HCT116 (cell line): ENCODE data around the gene PPP1R13L. TPM values are rescaled to one million over a fixed set of nuclear protein-coding genes. Genes with fewer than 3 reads are reported as not detected.

Experiments
- ATAC-seq: fragments of 200-7000 bp; cut with Tn5 transposase; 2 replicates; pipeline ENCODE4 v1.9.1; 2020; ENCODE audit warnings: mild to moderate bottlenecking, moderate library complexity
- BruUV-seq: library from RNA; stranded (reverse); fragments of 400-500 nt; replicated peaks from 2 replicates; lab custom pipeline; 2021; lab: Mats Ljungman, UMichigan
- CTCF ChIA-PET: fragments of 300-600 bp; sonication (Branson Sonifier 250); formaldehyde crosslinking; loops from one replicate; lab custom pipeline; 2021; ENCODE audit warnings: antibody characterized with exemption; lab: Charles Lee
- POLR2A ChIA-PET: fragments of 300-600, 350-600 bp; sonication (Branson Sonifier 250); formaldehyde crosslinking; loops from one replicate; lab custom pipeline; 2021; ENCODE audit warnings: antibody characterized with exemption; lab: Charles Lee
- RAD21 ChIA-PET, 2 experiments: fragments of 300-600 bp; sonication (Branson Sonifier 250); formaldehyde crosslinking; loops; one replicate each; lab custom pipeline; 2023; ENCODE audit warnings: low total read pairs in 2 of 2; ENCODE audit not compliant: uncharacterized antibody in 2 of 2, unreplicated experiment in 2 of 2, low non-redundant PET in 1 of 2; lab: Charles Lee
- DNase-seq: peaks from one replicate; pipeline ENCODE4 v3.0.0-alpha.2; 2010; ENCODE audit warnings: low read depth, low spot score
- H2AFZ ChIP-seq: fragments of 200-600 bp; shearing (Covaris generic), sonication (generic); 2 replicates; pipeline ENCODE4 v1.6.1; 2017; ENCODE audit warnings: low read depth, mixed run types, mixed read lengths, antibody characterized with exemption, low read length; ENCODE audit not compliant: poor library complexity, severe bottlenecking
- H3K27ac ChIP-seq: 2 replicates; pipeline ENCODE4 v1.5.1; 2012; ENCODE audit warnings: low read depth, low read length
- H3K27me3 ChIP-seq: fragments of 200-600 bp; sonication (generic); 2 replicates; pipeline ENCODE4 v1.6.1; 2016; ENCODE audit warnings: mixed run types, low read length, mixed read lengths; ENCODE audit not compliant: insufficient read depth
- H3K36me3 ChIP-seq, 2 experiments: fragments of 200-500 bp in 1 of 2; fragments of 200-600 bp in 1 of 2; sonication (Bioruptor generic) in 1 of 2; sonication (generic) in 1 of 2; 2 replicates each; pipeline versions ENCODE4 v1.5.1 to v1.6.1; 2014 to 2016; ENCODE audit warnings: low read length in 2 of 2, inconsistent platforms in 1 of 2, mixed read lengths in 1 of 2, mixed run types in 1 of 2; ENCODE audit not compliant: insufficient read depth in 2 of 2, control insufficient read depth in 1 of 2
- H3K4me1 ChIP-seq, 2 experiments: fragments of 200-600 bp in 1 of 2; sonication (generic) in 1 of 2; 2 replicates each; pipeline versions ENCODE4 v1.5.1 to v1.6.1; 2012 to 2017; ENCODE audit warnings: low read length in 2 of 2, inconsistent platforms in 1 of 2, mild to moderate bottlenecking in 1 of 2, mixed read lengths in 1 of 2, mixed run types in 1 of 2, moderate library complexity in 1 of 2; ENCODE audit not compliant: insufficient read depth in 2 of 2, control insufficient read depth in 1 of 2
- H3K4me2 ChIP-seq: fragments of 200-600 bp; sonication (generic); 2 replicates; pipeline ENCODE4 v1.6.1; 2017; ENCODE audit warnings: mixed run types, low read length, mixed read lengths
- H3K4me3 ChIP-seq, 2 experiments: fragments of 200-600 bp in 1 of 2; sonication (generic) in 1 of 2; replicated peaks in 1 of 2; 2 replicates each; pipeline ENCODE4 v1.5.1; 2011 to 2016; ENCODE audit warnings: low read length in 2 of 2, control low read depth in 1 of 2, low read depth in 1 of 2, mild to moderate bottlenecking in 1 of 2, mixed read lengths in 1 of 2, mixed run types in 1 of 2
- H3K79me2 ChIP-seq: fragments of 200-600 bp; sonication (generic); 2 replicates; pipeline ENCODE4 v1.6.1; 2017; ENCODE audit warnings: mild to moderate bottlenecking, mixed run types, low read length, moderate library complexity, mixed read lengths; ENCODE audit not compliant: insufficient read depth
- H3K9ac ChIP-seq: fragments of 200-600 bp; sonication (generic); 2 replicates; pipeline ENCODE4 v1.6.1; 2016; ENCODE audit warnings: low read length, mixed read lengths
- H3K9me2 ChIP-seq: fragments of 200-600 bp; sonication (generic), shearing (Covaris generic); 2 replicates; pipeline ENCODE4 v1.6.1; 2017; ENCODE audit warnings: mixed run types, mild to moderate bottlenecking, moderate library complexity; ENCODE audit not compliant: insufficient read depth
- H3K9me3 ChIP-seq, 2 experiments: fragments of 200-500 bp in 1 of 2; fragments of 200-600 bp in 1 of 2; sonication (Bioruptor generic) in 1 of 2; sonication (generic) in 1 of 2; 2 replicates each; pipeline ENCODE4 v1.6.1; 2014 to 2017; ENCODE audit warnings: low read length in 2 of 2, mixed read lengths in 2 of 2, inconsistent platforms in 1 of 2, low read depth in 1 of 2, mild to moderate bottlenecking in 1 of 2, mixed run types in 1 of 2, moderate library complexity in 1 of 2; ENCODE audit not compliant: control insufficient read depth in 1 of 2, insufficient read depth in 1 of 2
- H4K20me1 ChIP-seq: fragments of 200-600 bp; sonication (generic), shearing (Covaris generic); 2 replicates; pipeline ENCODE4 v1.6.1; 2017; ENCODE audit warnings: mixed run types, mild to moderate bottlenecking, moderate library complexity; ENCODE audit not compliant: insufficient read depth
- ATF3 ChIP-seq: IDR thresholded peaks from 2 replicates; pipeline ENCODE4 v1.6.1; 2012
- CBX3 ChIP-seq: IDR thresholded peaks from 2 replicates; pipeline ENCODE4 v1.6.1; 2012; ENCODE audit warnings: low read depth
- EGR1 ChIP-seq: IDR thresholded peaks from 2 replicates; pipeline ENCODE4 v1.6.1; 2012; ENCODE audit warnings: low read depth
- EZH2 ChIP-seq: fragments of 200-600 bp; sonication (generic); IDR thresholded peaks from 2 replicates; pipeline ENCODE4 v1.6.1; 2017; ENCODE audit warnings: antibody characterized with exemption, mixed run types
- MAX ChIP-seq: IDR thresholded peaks from 2 replicates; pipeline ENCODE4 v1.6.1; 2012
- REST ChIP-seq: IDR thresholded peaks from 2 replicates; pipeline ENCODE4 v1.6.1; 2012; ENCODE audit warnings: low read depth
- SIN3A ChIP-seq: IDR thresholded peaks from 2 replicates; pipeline ENCODE4 v1.6.1; 2012; ENCODE audit warnings: low read depth
- SP1 ChIP-seq: IDR thresholded peaks from 2 replicates; pipeline ENCODE4 v1.6.1; 2012; ENCODE audit warnings: low read depth
- TCF7L2 ChIP-seq: IDR thresholded peaks from 2 replicates; pipeline ENCODE4 v1.7.0; 2011; ENCODE audit warnings: borderline replicate concordance, inconsistent platforms; ENCODE audit not compliant: insufficient read depth, insufficient read length; ENCODE audit errors: extremely low read depth
- YY1 ChIP-seq: IDR thresholded peaks from 2 replicates; pipeline ENCODE4 v1.6.1; 2011; ENCODE audit warnings: low read length, low read depth, moderate library complexity, mild to moderate bottlenecking; ENCODE audit not compliant: insufficient replicate concordance; ENCODE audit errors: extremely low read depth
- ZFX ChIP-seq: fragments of 450-650 bp; IDR thresholded peaks from 2 replicates; pipeline ENCODE4 v1.6.1; 2017
- ZNF274 ChIP-seq: fragments of 200-500 bp; sonication (Bioruptor generic); IDR thresholded peaks from 2 replicates; pipeline ENCODE4 v1.6.1; 2014; ENCODE audit warnings: mild to moderate bottlenecking, low read depth, low read length, inconsistent platforms
- intact Hi-C: fragments of 100-400 bp; cut with micrococcal nuclease; formaldehyde crosslinking; loops from 2 replicates; pipeline ENCODE4 v1.10.0; 2022
- total RNA-seq: library from RNA; stranded (reverse); gene quantifications from one replicate; pipeline ENCODE4 v1.2.1, GENCODE V29; 2021; ENCODE audit not compliant: unreplicated experiment

The PPP1R13L gene
- total RNA-seq, 1 experiment from 2014 or later: 89.1 TPM

GRCh38 chr19:45420871-45421270 lies 16.0 kb upstream of the PPP1R13L start:
- ChIA-PET POLR2A (no interaction called here), CTCF (no interaction called here), RAD21 (no interaction called here)
- H3K4me1 ChIP-seq: peaks cover 28 to 64% of the 10 kb centered on the region in 2 experiments
- peaks cover 11 to 22% of the 10 kb centered on the region in 2 experiments; a peak in 3 of 4 replicates for H3K36me3 ChIP-seq
- H2AFZ ChIP-seq: no peak overlapping the region
- ATAC-seq (no peak), DNase-seq (no peak)
- peaks cover 32% of the 10 kb centered on the region for H3K79me2 ChIP-seq
- no peaks in the 10 kb centered on the region for H3K27me3 ChIP-seq
- no peaks in the 10 kb centered on the region for H3K9me3 ChIP-seq
- H3K4me3 ChIP-seq: no peak overlapping the region
- H3K27ac ChIP-seq: no peak overlapping the region
- intact Hi-C loops: no loop called here
- no peak overlapping the region for H3K9ac ChIP-seq
- H3K9me2 ChIP-seq: no peaks in the 10 kb centered on the region
- BruUV-seq: no TSS peak
- no peak overlapping the region for H3K4me2 ChIP-seq
- H4K20me1 ChIP-seq: no peaks in the 10 kb centered on the region
- TF ChIP-seq ATF3: no peak
- TF ChIP-seq CBX3: no peak
- TF ChIP-seq SP1: no peak
- no peak for TF ChIP-seq REST
- no peak for TF ChIP-seq ZNF274
- TF ChIP-seq EGR1: no peak
- TF ChIP-seq MAX: no peak
- TF ChIP-seq SIN3A: no peak
- TF ChIP-seq YY1: no peak
- TF ChIP-seq ZFX: no peak
- TF ChIP-seq TCF7L2: no peak
- TF ChIP-seq EZH2: no peak
